Vagina (tissue), 2 donors: Measurements from ENCODE around the gene ADCY4. TPM values are rescaled to one million over a fixed set of nuclear protein-coding genes. Genes with fewer than 3 reads are reported as not detected.

Experiments
- DNase-seq, 2 donors: peaks; one replicate each; pipeline ENCODE4 v3.0.0-alpha.2; 2017; ENCODE audit errors: extremely low spot score in 2 of 2
- H3K27ac ChIP-seq: fragments of 200-600 bp; sonication (generic); one replicate; pipeline ENCODE4 v1.5.1; 2019
- H3K27me3 ChIP-seq: fragments of 200-600 bp; sonication (generic); one replicate; pipeline ENCODE4 v1.5.1; 2019
- H3K36me3 ChIP-seq, 2 donors: fragments of 200-600 bp; sonication (generic); one replicate each; pipeline ENCODE4 v1.5.1; 2017 to 2019
- H3K4me1 ChIP-seq: fragments of 200-600 bp; sonication (generic); one replicate; pipeline ENCODE4 v1.5.1; 2019
- H3K4me3 ChIP-seq, 2 donors: fragments of 200-600 bp; sonication (generic); 1 replicate in 1 of 2; 2 replicates in 1 of 2; pipeline ENCODE4 v1.5.1; 2016 to 2019
- H3K9me3 ChIP-seq: fragments of 200-600 bp; sonication (generic); one replicate; pipeline ENCODE4 v1.5.1; 2019
- CTCF ChIP-seq, 3 experiments: fragments of 450-650 bp in 2 of 3; fragments of 200-600 bp in 1 of 3; sonication (generic) in 1 of 3; IDR thresholded peaks; one replicate each; pipeline ENCODE4 v1.5.1; 2017 to 2019; ENCODE audit warnings: antibody characterized with exemption in 3 of 3, mild to moderate bottlenecking in 2 of 3, moderate library complexity in 2 of 3
- POLR2A ChIP-seq, 2 donors: fragments of 450-650 bp; IDR thresholded peaks; one replicate each; pipeline ENCODE4 v1.6.1; 2017; ENCODE audit warnings: antibody characterized with exemption in 2 of 2, mild to moderate bottlenecking in 2 of 2, moderate library complexity in 2 of 2
- POLR2AphosphoS5 ChIP-seq, 2 donors: sonication (generic); formaldehyde crosslinking; IDR thresholded peaks; one replicate each; pipeline ENCODE4 v1.9.0; 2017; ENCODE audit warnings: antibody characterized with exemption in 2 of 2, mild to moderate bottlenecking in 2 of 2, low read depth in 1 of 2; ENCODE audit not compliant: insufficient read depth in 1 of 2
- intact Hi-C: fragments of 100-400 bp; cut with DNase I; formaldehyde crosslinking; loops from one replicate; pipeline ENCODE4 v1.15.1; 2023
- small RNA-seq: library from RNA; depleted of rRNA; stranded (forward); fragments of <200 nt; gene quantifications from one replicate; pipeline ENCODE3, GENCODE V24; 2016
- total RNA-seq: library from RNA; depleted of rRNA; stranded (reverse); fragments of >200 nt; gene quantifications from one replicate; pipeline ENCODE4 v1.2.3, GENCODE V29; 2016

Gene ADCY4
- total RNA-seq, 1 donor from 2014 or later, result 32.7 TPM

GRCh38 chr14:24270537-24271133 lies 64.2 kb downstream of the ADCY4 start:
- no peaks in the 10 kb centered on the region for H3K9me3 ChIP-seq
- no peaks in the 10 kb centered on the region for H3K27me3 ChIP-seq
- peak overlapping the region; percentile 89 to 90 for H3K4me3 ChIP-seq
- DNase-seq, result no peak
- TF ChIP-seq POLR2A (IDR thresholded peaks at IDR 0.05) (no peak), POLR2AphosphoS5 (IDR thresholded peaks at IDR 0.05; ENCODE audit: insufficient read depth in 1 of 2, low read depth in 1 of 2) (no peak), CTCF (IDR thresholded peaks at IDR 0.05) (no peak)
- intact Hi-C loops, result no loop called here
- H3K36me3 ChIP-seq, result peaks cover 0 to 22% of the 10 kb centered on the region in 2 donors
- peaks cover 18% of the 10 kb centered on the region for H3K4me1 ChIP-seq
- peak overlapping the region; percentile 97 for H3K27ac ChIP-seq

- H3K36me3 ChIP-seq, result peaks cover 0 to 28% of the 10 kb centered on the region in 2 donors
- no peak for TF ChIP-seq CTCF (IDR thresholded peaks at IDR 0.05)
- TF ChIP-seq POLR2A (IDR thresholded peaks at IDR 0.05), result no peak
- H3K27me3 ChIP-seq, result no peaks in the 10 kb centered on the region
- no peak overlapping the region for H3K27ac ChIP-seq
- intact Hi-C loops, result no loop called here
- H3K4me3 ChIP-seq, result no peak overlapping the region
- no peak for DNase-seq
- peaks cover 18% of the 10 kb centered on the region for H3K4me1 ChIP-seq
- H3K9me3 ChIP-seq, result no peaks in the 10 kb centered on the region
Observed at GRCh38 chr14:24269910-24270536, 64.8 kb downstream of the ADCY4 start.

DNA sequence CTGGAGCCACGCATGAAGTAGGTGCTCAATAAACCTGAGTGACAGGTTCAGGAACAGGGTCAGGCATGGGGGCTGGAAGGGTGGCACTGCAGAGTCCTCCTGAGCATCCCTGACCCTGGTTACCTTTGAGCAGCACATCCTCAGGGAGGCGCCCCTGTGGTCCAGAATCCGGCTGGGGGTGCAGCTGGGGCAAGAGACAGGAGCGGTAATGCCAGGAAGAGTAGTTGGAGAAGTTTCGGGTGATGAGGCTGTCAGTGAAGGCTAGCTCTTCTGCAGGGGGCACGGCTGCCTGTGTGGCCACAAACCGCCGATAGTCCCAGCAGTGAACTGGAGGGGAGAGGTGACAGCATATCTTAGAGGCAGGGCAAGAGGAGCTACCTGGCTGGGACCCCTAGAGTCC lies 65.5 kb downstream of the ADCY4 start:
- Histone ChIP-seq H3K4me1 (peaks cover 18% of the 10 kb centered on the region), H3K27me3 (no peaks in the 10 kb centered on the region), H3K36me3 (peaks cover 0 to 28% of the 10 kb centered on the region in 2 donors), H3K27ac (no peak overlapping the region), H3K4me3 (no peak overlapping the region), H3K9me3 (no peaks in the 10 kb centered on the region)
- intact Hi-C loops, result no loop called here
- no peak for TF ChIP-seq POLR2A (IDR thresholded peaks at IDR 0.05)
- TF ChIP-seq POLR2AphosphoS5 (IDR thresholded peaks at IDR 0.05; ENCODE audit: insufficient read depth in 1 of 2, low read depth in 1 of 2), result no peak
- no peak for TF ChIP-seq CTCF (IDR thresholded peaks at IDR 0.05)
- no peak for DNase-seq

Small RNAs within 50 kb of the gene (small RNA-seq; reads per million reads assigned to genes)
- gene RF00026, result not detected

Other genes with a start within 250 kb of the ADCY4 start
- gene PCK2, start 240.8 kb downstream of the ADCY4 start, total RNA-seq, result 18.7 TPM
- gene DCAF11, start 220.3 kb downstream of the ADCY4 start, total RNA-seq, result 75.6 TPM
- gene NRL, start 220.1 kb downstream of the ADCY4 start, total RNA-seq, result 1.2 TPM
- not detected for gene FITM1, start 204.4 kb downstream of the ADCY4 start, total RNA-seq
- gene PSME1, start 198.9 kb downstream of the ADCY4 start, total RNA-seq, result 118 TPM
- gene EMC9, start 193.5 kb downstream of the ADCY4 start, total RNA-seq, result 23.8 TPM
- 131 TPM for gene PSME2, start 188.5 kb downstream of the ADCY4 start, total RNA-seq
- 87.9 TPM for gene RNF31, start 187.6 kb downstream of the ADCY4 start, total RNA-seq
- 55.0 TPM for gene IRF9, start 173.8 kb downstream of the ADCY4 start, total RNA-seq
- gene REC8, start 163.0 kb downstream of the ADCY4 start, total RNA-seq, result 5.9 TPM
- gene IPO4, start 146.3 kb downstream of the ADCY4 start, total RNA-seq, result 28.5 TPM
- 37.3 TPM for gene TM9SF1, start 139.6 kb downstream of the ADCY4 start, total RNA-seq
- gene TSSK4, start 129.4 kb downstream of the ADCY4 start, total RNA-seq, result 0.74 TPM
- gene CHMP4A, start 121.6 kb downstream of the ADCY4 start, total RNA-seq, result 37.6 TPM
- gene MDP1, start 119.0 kb downstream of the ADCY4 start, total RNA-seq, result 32.7 TPM
- 140 TPM for gene NEDD8, start 102.7 kb downstream of the ADCY4 start, total RNA-seq
- gene GMPR2, start 102.1 kb downstream of the ADCY4 start, total RNA-seq, result 35.6 TPM
- 64.1 TPM for gene TINF2, start 92.4 kb downstream of the ADCY4 start, total RNA-seq
- 269 TPM for gene TGM1, start 71.9 kb downstream of the ADCY4 start, total RNA-seq
- gene RABGGTA, start 63.5 kb downstream of the ADCY4 start, total RNA-seq, result 43.5 TPM
- 84.2 TPM for gene DHRS1, start 35.3 kb downstream of the ADCY4 start, total RNA-seq
- gene NOP9, start 35.2 kb downstream of the ADCY4 start, total RNA-seq, result 13.8 TPM
- gene CIDEB, start 27.1 kb downstream of the ADCY4 start, total RNA-seq, result 16.0 TPM
- 66.5 TPM for gene LTB4R2, start 24.9 kb downstream of the ADCY4 start, total RNA-seq
- 35.1 TPM for gene LTB4R, start 23.6 kb downstream of the ADCY4 start, total RNA-seq
- gene RIPK3, start 4.9 kb upstream of the ADCY4 start, total RNA-seq, result 10.1 TPM
- 47.9 TPM for gene NFATC4, start 33.1 kb upstream of the ADCY4 start, total RNA-seq
- gene NYNRIN, start 63.9 kb upstream of the ADCY4 start, total RNA-seq, result 14.7 TPM
- 1.7 TPM for gene CBLN3, start 94.6 kb upstream of the ADCY4 start, total RNA-seq
- gene KHNYN, start 94.9 kb upstream of the ADCY4 start, total RNA-seq, result 41.7 TPM
- gene SDR39U1, start 107.7 kb upstream of the ADCY4 start, total RNA-seq, result 43.2 TPM
- gene CMA1, start 173.2 kb upstream of the ADCY4 start, total RNA-seq, result not detected
- gene CTSG, start 241.2 kb upstream of the ADCY4 start, total RNA-seq, result 1.5 TPM